Neural cell (in vitro differentiated cells): Measurements from ENCODE around the gene RFTN1.

ENCODE experiments used
- CTCF ChIP-seq: fragments of 450-650 bp; IDR thresholded peaks from 2 replicates; pipeline ENCODE4 v1.5.1; 2014; ENCODE audit warnings: antibody characterized with exemption, mild to moderate bottlenecking, moderate library complexity; ENCODE audit not compliant: poor library complexity, severe bottlenecking
- EP300 ChIP-seq: fragments of 450-650 bp; conservative IDR thresholded peaks from 2 replicates; pipeline ENCODE4 v1.6.1; 2014; ENCODE audit warnings: antibody characterized with exemption, mild to moderate bottlenecking, moderate library complexity; ENCODE audit not compliant: poor library complexity, severe bottlenecking
- POLR2AphosphoS5 ChIP-seq: IDR thresholded peaks from 2 replicates; pipeline ENCODE4 v1.6.1; 2012
- RAD21 ChIP-seq: fragments of 450-650 bp; conservative IDR thresholded peaks from 2 replicates; pipeline ENCODE4 v1.6.1; 2014; ENCODE audit warnings: antibody characterized with exemption, mild to moderate bottlenecking, moderate library complexity
- REST ChIP-seq: IDR thresholded peaks from 2 replicates; pipeline ENCODE4 v1.6.1; 2012; ENCODE audit warnings: borderline replicate concordance
- SMC3 ChIP-seq: fragments of 450-650 bp; conservative IDR thresholded peaks from 2 replicates; pipeline ENCODE4 v1.6.1; 2014; ENCODE audit warnings: antibody characterized with exemption, mild to moderate bottlenecking, moderate library complexity; ENCODE audit not compliant: poor library complexity
- TAF1 ChIP-seq: IDR thresholded peaks from 2 replicates; pipeline ENCODE4 v1.6.1; 2012; ENCODE audit warnings: low read depth

GRCh38 chr3:16415911-16416476, 97.5 kb downstream of the RFTN1 start:
- TF ChIP-seq SMC3, result no peak
- no peak for TF ChIP-seq POLR2AphosphoS5
- TF ChIP-seq CTCF, result no peak
- TF ChIP-seq TAF1, result no peak
- TF ChIP-seq REST, result no peak
- TF ChIP-seq RAD21, result no peak
- TF ChIP-seq EP300, result no peak
